ENCODE data around the gene BEND6. TPM values are rescaled to one million over a fixed set of nuclear protein-coding genes. Genes with fewer than 3 reads are reported as not detected.

The BEND6 gene
- total RNA-seq, 1 experiment from 2014 or later: 1.4 TPM

- DNase-seq: no peak
- no peak overlapping the region for H3K18ac ChIP-seq (ENCODE audit: insufficient read length, low read depth, low read length)
- H3K27ac Mint-ChIP-seq: no peak overlapping the region
- no peak overlapping the region for H3K23ac ChIP-seq (ENCODE audit: insufficient read length, low read depth, low read length)
- no peak overlapping the region for H4K91ac ChIP-seq (ENCODE audit: insufficient read length, low read depth, low read length)
- H3K4me1 Mint-ChIP-seq: no peaks in the 10 kb centered on the region
- H3K23me2 ChIP-seq (ENCODE audit: insufficient read length, low read depth, low read length, poor library complexity, severe bottlenecking): no peaks in the 10 kb centered on the region
- H3K36me3 Mint-ChIP-seq (ENCODE audit: insufficient read depth in 1 of 3, low read depth in 3 of 3): peaks cover 2 to 14% (median 11%) of the 10 kb centered on the region in 3 experiments; a peak in 5 of 7 replicates
- no peaks in the 10 kb centered on the region for H3K79me1 ChIP-seq (ENCODE audit: insufficient read depth, low read depth, low read length, poor library complexity, severe bottlenecking)
- H3K9me3 Mint-ChIP-seq: peaks cover 10 to 12% of the 10 kb centered on the region in 2 experiments
- no peak overlapping the region for H2BK5ac ChIP-seq (ENCODE audit: insufficient read length, low read length)
- H4K20me1 ChIP-seq (ENCODE audit: control insufficient read depth, insufficient read depth, insufficient read length): no peaks in the 10 kb centered on the region
- no peaks in the 10 kb centered on the region for H3K27me3 Mint-ChIP-seq (ENCODE audit: low read depth)
- H4K8ac ChIP-seq (replicated peaks; ENCODE audit: insufficient read length, low read depth, low read length): no peak overlapping the region
- no peak overlapping the region for H3K4ac ChIP-seq (ENCODE audit: low read depth, low read length)
- no peaks in the 10 kb centered on the region for H3K9me3 ChIP-seq (ENCODE audit: control insufficient read depth, low read depth, low read length)
- no peak overlapping the region for H3K9ac ChIP-seq (ENCODE audit: extremely low read depth, insufficient read length, low read length)
- H2BK15ac ChIP-seq (ENCODE audit: low read depth, low read length): no peak overlapping the region
- no peak overlapping the region for H2BK20ac ChIP-seq (ENCODE audit: low read depth, low read length, poor library complexity, severe bottlenecking)
- no peak overlapping the region for H3K4me3 Mint-ChIP-seq
- no peak overlapping the region for H2AFZ ChIP-seq (ENCODE audit: low read length)
- no peak overlapping the region for H2BK120ac ChIP-seq (ENCODE audit: low read depth, low read length, poor library complexity, severe bottlenecking)
- no peak overlapping the region for H4K5ac ChIP-seq (ENCODE audit: insufficient read length, low read depth, low read length)
- no peak overlapping the region for H3T11ph ChIP-seq (ENCODE audit: low read length)
- H3K79me2 ChIP-seq (ENCODE audit: insufficient read depth, low read length): no peaks in the 10 kb centered on the region
- no peak overlapping the region for H3K14ac ChIP-seq (ENCODE audit: insufficient read depth, low read length)
- no peak overlapping the region for H3K27ac ChIP-seq (ENCODE audit: insufficient read length, low read depth, low read length)
- no peak overlapping the region for H3K56ac ChIP-seq (ENCODE audit: insufficient read length, low read depth, low read length)
- no peak overlapping the region for H2BK12ac ChIP-seq (ENCODE audit: insufficient read length, low read depth, low read length)
- H3K4me1 ChIP-seq (ENCODE audit: insufficient read depth, low read length): no peaks in the 10 kb centered on the region
- TF ChIP-seq, protein P1, sequence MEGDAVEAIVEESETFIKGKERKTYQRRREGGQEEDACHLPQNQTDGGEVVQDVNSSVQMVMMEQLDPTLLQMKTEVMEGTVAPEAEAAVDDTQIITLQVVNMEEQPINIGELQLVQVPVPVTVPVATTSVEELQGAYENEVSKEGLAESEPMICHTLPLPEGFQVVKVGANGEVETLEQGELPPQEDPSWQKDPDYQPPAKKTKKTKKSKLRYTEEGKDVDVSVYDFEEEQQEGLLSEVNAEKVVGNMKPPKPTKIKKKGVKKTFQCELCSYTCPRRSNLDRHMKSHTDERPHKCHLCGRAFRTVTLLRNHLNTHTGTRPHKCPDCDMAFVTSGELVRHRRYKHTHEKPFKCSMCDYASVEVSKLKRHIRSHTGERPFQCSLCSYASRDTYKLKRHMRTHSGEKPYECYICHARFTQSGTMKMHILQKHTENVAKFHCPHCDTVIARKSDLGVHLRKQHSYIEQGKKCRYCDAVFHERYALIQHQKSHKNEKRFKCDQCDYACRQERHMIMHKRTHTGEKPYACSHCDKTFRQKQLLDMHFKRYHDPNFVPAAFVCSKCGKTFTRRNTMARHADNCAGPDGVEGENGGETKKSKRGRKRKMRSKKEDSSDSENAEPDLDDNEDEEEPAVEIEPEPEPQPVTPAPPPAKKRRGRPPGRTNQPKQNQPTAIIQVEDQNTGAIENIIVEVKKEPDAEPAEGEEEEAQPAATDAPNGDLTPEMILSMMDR (conservative IDR thresholded peaks at IDR 0.05): no peak
- no peaks in the 10 kb centered on the region for H3K27me3 ChIP-seq (ENCODE audit: insufficient read depth, low read length)
- no peak overlapping the region for H2AK5ac ChIP-seq (ENCODE audit: insufficient read length, low read length)
- H3K4me2 ChIP-seq (ENCODE audit: insufficient read depth, insufficient read length, low read length): no peak overlapping the region
These were observed 10.2 kb upstream of the BEND6 start for GRCh38 chr6:56944661-56945060.
